Parathyroid adenoma (tissue), 2 donors: Measurements from ENCODE around the gene B3GALT5.
"Not testable (repeated sequence)": the region's sequence is repeated elsewhere in the genome, so short reads cannot be mapped to it uniquely, and the experiment has no call there.

Source experiments
- H2AFZ ChIP-seq: fragments of 300-600 bp; sonication (generic); one replicate; pipeline ENCODE4 v1.7.0; 2017; ENCODE audit warnings: antibody characterized with exemption, mild to moderate bottlenecking
- H3K27ac ChIP-seq: fragments of 300-600 bp; sonication (generic); one replicate; pipeline ENCODE4 v1.7.0; 2017
- H3K27me3 ChIP-seq: fragments of 300-600 bp; sonication (generic); one replicate; pipeline ENCODE4 v1.7.0; 2017; ENCODE audit warnings: low read length; ENCODE audit not compliant: control insufficient read depth, insufficient read depth
- H3K36me3 ChIP-seq: fragments of 300-600 bp; sonication (generic); one replicate; pipeline ENCODE4 v1.7.0; 2017; ENCODE audit warnings: low read length; ENCODE audit not compliant: control insufficient read depth, insufficient read depth
- H3K4me1 ChIP-seq: fragments of 300-600 bp; sonication (generic); one replicate; pipeline ENCODE4 v1.7.0; 2017; ENCODE audit warnings: control low read depth
- H3K4me2 ChIP-seq: fragments of 300-600 bp; sonication (generic); one replicate; pipeline ENCODE4 v1.7.0; 2017; ENCODE audit warnings: low read length
- H3K4me3 ChIP-seq: fragments of 300-600 bp; sonication (generic); one replicate; pipeline ENCODE4 v1.7.0; 2017; ENCODE audit warnings: low read depth, low read length
- H3K79me2 ChIP-seq: fragments of 300-600 bp; sonication (generic); one replicate; pipeline ENCODE4 v1.7.0; 2017; ENCODE audit warnings: control low read depth
- H3K9ac ChIP-seq: fragments of 300-600 bp; sonication (generic); one replicate; pipeline ENCODE4 v1.7.0; 2017; ENCODE audit warnings: mild to moderate bottlenecking
- H3K9me3 ChIP-seq: fragments of 300-600 bp; sonication (generic); one replicate; pipeline ENCODE4 v1.7.0; 2017; ENCODE audit warnings: low read length; ENCODE audit not compliant: control insufficient read depth
- TF ChIP-seq, protein P1 (sequence below): fragments of 300-600 bp; sonication (generic); IDR thresholded peaks from one replicate; pipeline ENCODE4 v1.7.0; 2017; ENCODE audit warnings: antibody characterized with exemption, mild to moderate bottlenecking
- donor health status: primary hyperparathyroidism.

B3GALT5 gene

DNA sequence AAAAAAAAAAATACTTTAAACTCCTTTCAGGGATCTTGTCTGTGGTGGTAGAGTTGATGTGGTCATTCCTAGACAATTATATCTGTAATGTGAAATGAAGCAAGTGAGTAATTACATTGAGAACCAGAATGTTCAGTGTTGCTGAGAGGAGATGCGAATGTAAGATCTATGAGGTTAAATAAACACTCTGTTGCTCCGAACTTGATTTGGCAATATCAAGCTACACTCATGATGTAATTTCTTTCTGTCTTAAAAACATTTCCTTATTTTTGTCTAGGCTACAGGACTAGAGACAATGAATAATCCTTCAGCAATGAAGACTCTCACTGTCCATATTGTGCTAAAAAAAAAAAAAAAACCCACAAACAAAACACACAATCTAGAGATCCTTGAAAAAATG, 69.1 kb downstream of the B3GALT5 start:
- Histone ChIP-seq H2AFZ (no peak overlapping the region), H3K27me3 (no peaks in the 10 kb centered on the region), H3K4me3 (no peak overlapping the region), H3K9ac (no peak overlapping the region), H3K4me2 (no peak overlapping the region), H3K9me3 (no peaks in the 10 kb centered on the region), H3K79me2 (no peaks in the 10 kb centered on the region), H3K4me1 (no peaks in the 10 kb centered on the region), H3K27ac (no peak overlapping the region), H3K36me3 (no peaks in the 10 kb centered on the region)
- TF ChIP-seq, protein P1, sequence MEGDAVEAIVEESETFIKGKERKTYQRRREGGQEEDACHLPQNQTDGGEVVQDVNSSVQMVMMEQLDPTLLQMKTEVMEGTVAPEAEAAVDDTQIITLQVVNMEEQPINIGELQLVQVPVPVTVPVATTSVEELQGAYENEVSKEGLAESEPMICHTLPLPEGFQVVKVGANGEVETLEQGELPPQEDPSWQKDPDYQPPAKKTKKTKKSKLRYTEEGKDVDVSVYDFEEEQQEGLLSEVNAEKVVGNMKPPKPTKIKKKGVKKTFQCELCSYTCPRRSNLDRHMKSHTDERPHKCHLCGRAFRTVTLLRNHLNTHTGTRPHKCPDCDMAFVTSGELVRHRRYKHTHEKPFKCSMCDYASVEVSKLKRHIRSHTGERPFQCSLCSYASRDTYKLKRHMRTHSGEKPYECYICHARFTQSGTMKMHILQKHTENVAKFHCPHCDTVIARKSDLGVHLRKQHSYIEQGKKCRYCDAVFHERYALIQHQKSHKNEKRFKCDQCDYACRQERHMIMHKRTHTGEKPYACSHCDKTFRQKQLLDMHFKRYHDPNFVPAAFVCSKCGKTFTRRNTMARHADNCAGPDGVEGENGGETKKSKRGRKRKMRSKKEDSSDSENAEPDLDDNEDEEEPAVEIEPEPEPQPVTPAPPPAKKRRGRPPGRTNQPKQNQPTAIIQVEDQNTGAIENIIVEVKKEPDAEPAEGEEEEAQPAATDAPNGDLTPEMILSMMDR = no peak

DNA sequence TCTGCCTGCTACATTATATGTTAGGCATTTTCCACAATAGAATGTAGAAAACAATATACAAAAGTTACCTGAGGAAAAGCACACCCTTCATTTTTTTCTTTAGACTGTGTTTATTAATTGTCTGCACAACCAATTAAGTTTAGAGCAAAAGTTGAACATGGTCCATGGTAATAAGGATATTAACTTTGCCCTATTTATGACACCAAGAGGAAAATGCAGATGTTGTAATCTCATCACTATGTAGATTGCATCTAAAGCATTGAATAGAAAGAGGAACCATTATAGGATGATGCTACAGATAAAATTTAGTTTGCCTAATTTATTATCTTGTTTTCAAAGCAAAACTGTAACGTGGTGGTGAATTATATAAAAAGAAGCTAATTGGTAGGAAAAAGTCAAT, 72.5 kb downstream of the B3GALT5 start:
- TF ChIP-seq, protein P1 = no peak
- H3K27me3 ChIP-seq = no peaks in the 10 kb centered on the region
- H3K4me1 ChIP-seq = no peaks in the 10 kb centered on the region
- no peaks in the 10 kb centered on the region for H3K36me3 ChIP-seq
- no peak overlapping the region for H3K4me2 ChIP-seq
- no peak overlapping the region for H3K27ac ChIP-seq
- H3K9ac ChIP-seq = no peak overlapping the region
- no peaks in the 10 kb centered on the region for H3K79me2 ChIP-seq
- no peak overlapping the region for H3K4me3 ChIP-seq
- no peaks in the 10 kb centered on the region for H3K9me3 ChIP-seq
- no peak overlapping the region for H2AFZ ChIP-seq

DNA sequence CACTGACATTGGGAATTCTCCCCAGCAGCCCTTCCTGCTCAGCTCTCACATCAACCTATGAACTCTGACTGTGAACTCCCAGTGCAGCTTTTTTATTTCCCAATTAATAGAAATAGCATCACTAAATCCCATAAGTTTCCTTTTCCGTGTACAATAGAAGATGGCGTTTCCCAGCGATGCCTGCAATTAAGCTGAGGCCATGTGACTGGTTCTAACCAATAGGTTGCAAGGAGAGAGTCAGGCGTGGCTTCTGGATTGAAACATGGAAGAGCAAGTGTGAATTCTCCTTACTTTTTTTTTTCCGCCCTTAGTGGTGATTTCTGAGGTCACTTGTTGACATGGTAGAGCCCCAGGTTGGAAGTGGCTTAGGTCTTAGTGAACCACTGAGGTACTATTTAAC, 73.3 kb downstream of the B3GALT5 start:
- Histone ChIP-seq H3K4me3 (no peak overlapping the region), H3K4me1 (no peaks in the 10 kb centered on the region), H3K27me3 (no peaks in the 10 kb centered on the region), H3K36me3 (no peaks in the 10 kb centered on the region), H3K79me2 (no peaks in the 10 kb centered on the region), H3K9ac (no peak overlapping the region), H3K27ac (no peak overlapping the region), H3K4me2 (no peak overlapping the region), H2AFZ (no peak overlapping the region), H3K9me3 (no peaks in the 10 kb centered on the region)
- TF ChIP-seq, protein P1 = no peak

DNA sequence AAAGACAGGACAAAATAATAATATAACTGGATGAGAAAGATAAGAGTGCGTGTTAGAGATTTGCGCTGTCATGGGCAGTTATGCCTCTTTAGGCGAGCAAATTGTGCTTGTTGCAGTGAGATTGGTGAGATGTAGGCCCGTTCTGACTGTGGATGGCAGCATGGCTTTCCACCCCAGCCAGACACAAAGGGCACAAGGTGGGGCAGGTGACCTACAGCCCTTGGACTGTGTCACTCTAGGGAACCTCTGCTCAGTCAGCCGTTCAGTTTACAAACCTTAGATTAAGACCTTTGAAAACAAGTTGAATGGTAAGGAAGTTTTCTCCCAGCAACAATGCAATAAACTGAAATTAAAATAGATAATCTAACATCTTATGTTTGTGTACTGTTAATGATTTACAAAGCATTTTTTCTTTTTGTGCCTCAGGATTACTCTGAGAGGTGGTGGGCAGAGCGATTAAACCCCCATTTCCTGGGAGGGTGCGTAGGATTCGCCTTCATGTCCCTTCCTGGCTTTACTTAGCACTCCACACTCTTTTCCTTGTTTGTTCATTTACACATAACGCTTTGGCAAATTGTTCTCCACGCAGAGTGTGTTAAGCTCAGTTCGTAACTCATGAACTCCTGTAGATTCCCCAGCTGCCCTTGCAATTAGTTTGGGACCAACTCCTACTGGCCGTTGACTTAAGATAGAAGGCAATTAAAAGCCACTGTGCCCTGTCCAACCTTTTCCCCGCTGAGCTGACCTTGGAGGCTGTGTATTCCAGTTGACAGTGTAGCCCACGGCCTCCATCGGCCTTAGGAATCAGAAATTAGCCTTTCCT, 74.1 kb downstream of the B3GALT5 start:
- Histone ChIP-seq H3K9ac (no peak overlapping the region), H3K27me3 (no peaks in the 10 kb centered on the region), H3K9me3 (no peaks in the 10 kb centered on the region), H2AFZ (no peak overlapping the region), H3K36me3 (no peaks in the 10 kb centered on the region), H3K4me1 (no peaks in the 10 kb centered on the region), H3K27ac (no peak overlapping the region), H3K4me3 (no peak overlapping the region), H3K79me2 (no peaks in the 10 kb centered on the region), H3K4me2 (no peak overlapping the region)
- TF ChIP-seq, protein P1 = no peak

DNA sequence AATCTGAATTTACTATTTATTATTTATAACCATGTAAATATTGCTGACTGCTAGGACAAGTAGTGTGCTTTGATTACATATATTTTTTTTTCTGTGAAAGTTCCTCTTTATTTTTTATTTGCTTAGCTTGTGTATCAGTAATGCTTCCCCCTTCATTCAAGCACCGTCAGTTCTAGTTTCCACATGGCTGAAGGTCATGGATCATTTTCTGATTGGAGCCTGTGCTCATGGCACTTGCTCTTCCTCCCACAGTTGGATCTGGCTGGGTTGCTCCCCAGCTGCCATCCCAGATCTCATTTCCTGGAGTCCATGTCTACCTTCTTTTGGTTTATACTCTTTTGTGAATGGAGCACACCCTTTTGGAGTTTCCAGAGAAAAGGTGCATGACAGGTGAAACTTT, 75.3 kb downstream of the B3GALT5 start:
- no peaks in the 10 kb centered on the region for H3K36me3 ChIP-seq
- no peak overlapping the region for H2AFZ ChIP-seq
- H3K9ac ChIP-seq = no peak overlapping the region
- no peaks in the 10 kb centered on the region for H3K27me3 ChIP-seq
- no peaks in the 10 kb centered on the region for H3K9me3 ChIP-seq
- no peak overlapping the region for H3K4me2 ChIP-seq
- H3K79me2 ChIP-seq = no peaks in the 10 kb centered on the region
- no peak overlapping the region for H3K27ac ChIP-seq
- no peak overlapping the region for H3K4me3 ChIP-seq
- no peaks in the 10 kb centered on the region for H3K4me1 ChIP-seq
- TF ChIP-seq, protein P1 = no peak

DNA sequence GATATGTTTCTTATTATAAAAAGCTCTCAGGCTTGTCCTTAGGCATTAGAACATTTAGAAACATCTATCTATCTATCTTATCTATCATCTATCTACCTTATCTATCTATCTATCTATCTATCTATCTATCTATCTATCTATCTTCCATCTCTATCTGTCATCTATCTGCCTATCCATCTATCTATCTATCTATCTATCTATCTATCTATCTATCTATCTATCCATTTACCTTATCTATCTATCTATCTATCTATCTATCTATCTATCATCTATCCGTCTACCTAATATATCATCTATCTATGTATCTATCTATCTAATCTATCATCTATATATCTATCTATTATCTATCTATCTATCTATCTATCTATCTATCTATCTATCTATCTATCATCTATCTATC, 77.1 kb downstream of the B3GALT5 start:
- H3K4me2 ChIP-seq, H3K9me3 ChIP-seq, H3K27me3 ChIP-seq, H3K36me3 ChIP-seq, H2AFZ ChIP-seq, H3K4me1 ChIP-seq, H3K79me2 ChIP-seq, H3K4me3 ChIP-seq, H3K27ac ChIP-seq, H3K9ac ChIP-seq: not testable (repeated sequence)
